ENCODE measurements around the gene DIAPH3.

- TF ChIP-seq EZH2 (IDR thresholded peaks at IDR 0.05; ENCODE audit: borderline replicate concordance, insufficient read depth, low read depth, low read length, poor library complexity, severe bottlenecking), result no peak
- TF ChIP-seq, protein P1, sequence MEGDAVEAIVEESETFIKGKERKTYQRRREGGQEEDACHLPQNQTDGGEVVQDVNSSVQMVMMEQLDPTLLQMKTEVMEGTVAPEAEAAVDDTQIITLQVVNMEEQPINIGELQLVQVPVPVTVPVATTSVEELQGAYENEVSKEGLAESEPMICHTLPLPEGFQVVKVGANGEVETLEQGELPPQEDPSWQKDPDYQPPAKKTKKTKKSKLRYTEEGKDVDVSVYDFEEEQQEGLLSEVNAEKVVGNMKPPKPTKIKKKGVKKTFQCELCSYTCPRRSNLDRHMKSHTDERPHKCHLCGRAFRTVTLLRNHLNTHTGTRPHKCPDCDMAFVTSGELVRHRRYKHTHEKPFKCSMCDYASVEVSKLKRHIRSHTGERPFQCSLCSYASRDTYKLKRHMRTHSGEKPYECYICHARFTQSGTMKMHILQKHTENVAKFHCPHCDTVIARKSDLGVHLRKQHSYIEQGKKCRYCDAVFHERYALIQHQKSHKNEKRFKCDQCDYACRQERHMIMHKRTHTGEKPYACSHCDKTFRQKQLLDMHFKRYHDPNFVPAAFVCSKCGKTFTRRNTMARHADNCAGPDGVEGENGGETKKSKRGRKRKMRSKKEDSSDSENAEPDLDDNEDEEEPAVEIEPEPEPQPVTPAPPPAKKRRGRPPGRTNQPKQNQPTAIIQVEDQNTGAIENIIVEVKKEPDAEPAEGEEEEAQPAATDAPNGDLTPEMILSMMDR (IDR thresholded peaks at IDR 0.05), result no peak
Measured at GRCh38 chr13:59681636-59682311, 482.0 kb downstream of the DIAPH3 start.
